Keratinocyte (primary cell): Measurements from ENCODE around the gene SH3RF2.

Source experiments
- EZH2 ChIP-seq: IDR thresholded peaks from one replicate; pipeline ENCODE4 v1.6.1; 2012; ENCODE audit warnings: inconsistent platforms, mild to moderate bottlenecking, low read length, moderate library complexity
- TF ChIP-seq, protein P1 (sequence below), 3 experiments: IDR thresholded peaks in 1 of 3; conservative IDR thresholded peaks in 1 of 3; optimal IDR thresholded peaks in 1 of 3; 2 replicates in 2 of 3; 3 replicates in 1 of 3; pipeline versions ENCODE3 to v1.5.1; 2011; ENCODE audit warnings: low read length in 3 of 3, mild to moderate bottlenecking in 3 of 3, moderate library complexity in 2 of 3, control low read depth in 1 of 3, inconsistent platforms in 1 of 3; ENCODE audit not compliant: insufficient read depth in 2 of 3; ENCODE audit errors: extremely low read depth in 1 of 3

DNA sequence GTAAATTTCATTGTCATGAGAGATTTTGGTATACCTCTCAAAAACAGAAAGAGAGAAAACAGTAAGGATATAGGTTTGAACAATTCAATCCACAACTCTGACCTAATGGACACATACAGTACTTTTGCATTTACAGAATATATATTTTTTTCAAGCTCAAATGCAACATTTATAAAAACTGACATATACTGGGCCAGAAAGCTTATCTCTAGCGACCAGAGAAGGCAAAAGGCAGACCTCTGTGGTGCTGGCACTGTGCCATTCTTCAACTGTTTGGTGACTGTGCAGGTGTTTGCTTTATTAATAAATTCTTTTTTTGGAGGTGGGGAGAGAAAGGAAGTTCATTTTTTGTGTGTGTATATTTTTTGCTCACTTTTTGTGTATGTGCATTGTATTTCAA lies 175.0 kb downstream of the SH3RF2 start:
- TF ChIP-seq, protein P1, sequence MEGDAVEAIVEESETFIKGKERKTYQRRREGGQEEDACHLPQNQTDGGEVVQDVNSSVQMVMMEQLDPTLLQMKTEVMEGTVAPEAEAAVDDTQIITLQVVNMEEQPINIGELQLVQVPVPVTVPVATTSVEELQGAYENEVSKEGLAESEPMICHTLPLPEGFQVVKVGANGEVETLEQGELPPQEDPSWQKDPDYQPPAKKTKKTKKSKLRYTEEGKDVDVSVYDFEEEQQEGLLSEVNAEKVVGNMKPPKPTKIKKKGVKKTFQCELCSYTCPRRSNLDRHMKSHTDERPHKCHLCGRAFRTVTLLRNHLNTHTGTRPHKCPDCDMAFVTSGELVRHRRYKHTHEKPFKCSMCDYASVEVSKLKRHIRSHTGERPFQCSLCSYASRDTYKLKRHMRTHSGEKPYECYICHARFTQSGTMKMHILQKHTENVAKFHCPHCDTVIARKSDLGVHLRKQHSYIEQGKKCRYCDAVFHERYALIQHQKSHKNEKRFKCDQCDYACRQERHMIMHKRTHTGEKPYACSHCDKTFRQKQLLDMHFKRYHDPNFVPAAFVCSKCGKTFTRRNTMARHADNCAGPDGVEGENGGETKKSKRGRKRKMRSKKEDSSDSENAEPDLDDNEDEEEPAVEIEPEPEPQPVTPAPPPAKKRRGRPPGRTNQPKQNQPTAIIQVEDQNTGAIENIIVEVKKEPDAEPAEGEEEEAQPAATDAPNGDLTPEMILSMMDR (optimal IDR thresholded peaks at IDR 0.05 in 1 of 3, IDR thresholded peaks at IDR 0.05 in 1 of 3, conservative IDR thresholded peaks at IDR 0.05 in 1 of 3; ENCODE audit: extremely low read depth in 1 of 3, insufficient read depth in 2 of 3, low read length in 3 of 3) = no peak
- no peak for TF ChIP-seq EZH2
